NCI-H2107 treated with DMSO at 0.1 percent for 48 hours (cell line): ENCODE data around the gene PRDM5.

Source experiments
- DNase-seq: peaks from one replicate; lab custom pipeline; 2025; ENCODE audit not compliant: unreplicated experiment; lab: John Stamatoyannopoulos, UW

The PRDM5 gene

GRCh38 chr4:120826449-120826848 is 96.1 kb downstream of the PRDM5 start:
- DNase-seq: no peak

- no peak for DNase-seq
These were observed 97.6 kb downstream of the PRDM5 start for GRCh38 chr4:120824946-120825345.

DNA sequence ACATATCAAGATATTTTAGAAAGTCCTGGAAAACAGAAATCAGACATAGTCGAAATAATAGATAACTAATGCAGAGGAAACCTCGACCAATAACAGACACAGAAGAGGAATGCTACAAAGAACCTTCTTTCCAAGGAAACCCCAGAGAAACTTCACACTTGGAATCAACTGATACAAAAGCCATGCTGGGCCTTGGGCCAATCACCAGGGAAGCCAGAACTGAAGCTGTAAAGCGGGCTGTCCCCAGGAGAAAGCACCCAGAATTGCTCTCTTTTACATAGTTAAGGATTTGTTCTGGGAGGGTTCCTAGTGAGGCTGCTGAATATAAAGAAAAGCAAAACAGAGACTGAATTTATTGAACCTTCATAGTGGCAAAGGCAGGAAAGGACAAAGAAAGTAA is 100.5 kb downstream of the PRDM5 start:
- DNase-seq: no peak

DNA sequence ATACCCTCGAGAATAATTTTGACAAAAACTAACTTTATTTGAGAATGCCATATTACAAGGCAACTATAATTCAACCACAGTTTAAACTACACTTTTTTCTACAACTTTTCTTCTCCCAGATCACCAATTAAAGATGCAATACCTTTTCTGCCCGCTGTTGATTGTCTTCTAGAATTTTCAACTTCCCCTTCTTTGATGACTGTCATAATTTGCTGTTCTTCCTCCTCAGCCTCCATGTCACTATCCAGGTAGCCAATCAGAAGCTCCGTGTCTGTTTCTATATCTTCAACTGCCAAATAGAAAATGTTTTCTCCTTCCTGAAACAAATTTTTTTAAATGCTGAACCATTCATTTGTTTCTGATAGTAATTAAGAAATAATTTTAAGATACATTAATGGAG is 101.5 kb downstream of the PRDM5 start:
- DNase-seq: no peak

- no peak for DNase-seq
These were observed 102.6 kb downstream of the PRDM5 start for GRCh38 chr4:120819805-120820437.

- DNase-seq: no peak
These were observed 106.1 kb downstream of the PRDM5 start for GRCh38 chr4:120816296-120816965.

DNA sequence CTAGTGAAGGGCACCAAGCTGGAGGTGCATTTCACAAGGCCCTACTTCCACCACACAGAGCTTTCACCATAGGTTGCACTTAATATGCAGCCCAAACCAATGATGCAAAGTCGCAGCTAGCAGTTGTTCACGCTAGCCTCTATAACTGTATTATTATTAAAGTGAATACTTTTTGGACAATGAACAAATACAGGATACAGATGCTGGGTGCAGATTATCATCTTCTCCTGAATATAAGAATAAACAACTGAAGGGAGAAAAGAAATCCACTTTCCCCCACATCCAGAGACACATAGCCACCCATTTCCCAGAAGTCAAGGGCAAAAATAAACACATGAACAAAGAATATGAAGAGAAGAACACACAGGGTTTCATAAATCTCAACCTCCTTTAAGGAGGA is 107.2 kb downstream of the PRDM5 start:
- no peak for DNase-seq

DNA sequence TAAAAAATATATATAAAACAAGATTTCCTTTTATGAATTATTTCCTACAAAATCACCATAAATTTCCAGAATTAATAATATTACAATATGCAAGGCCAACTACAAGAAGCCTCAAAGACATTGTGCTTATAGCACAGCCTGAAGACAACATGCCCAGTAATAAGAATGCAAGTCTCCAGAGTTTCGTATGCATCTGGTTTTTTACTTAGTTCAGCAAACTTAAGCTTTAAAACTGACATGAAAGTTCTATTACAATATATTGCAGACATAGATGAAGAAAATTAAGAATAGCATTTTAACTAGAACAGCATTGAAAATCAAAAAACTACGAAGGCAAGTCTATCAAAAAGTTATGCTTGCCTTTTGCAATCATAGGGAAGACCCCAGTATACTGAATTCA is 107.6 kb downstream of the PRDM5 start:
- DNase-seq: no peak

GRCh38 chr4:120812216-120812615 is 110.3 kb downstream of the PRDM5 start:
- no peak for DNase-seq

DNA sequence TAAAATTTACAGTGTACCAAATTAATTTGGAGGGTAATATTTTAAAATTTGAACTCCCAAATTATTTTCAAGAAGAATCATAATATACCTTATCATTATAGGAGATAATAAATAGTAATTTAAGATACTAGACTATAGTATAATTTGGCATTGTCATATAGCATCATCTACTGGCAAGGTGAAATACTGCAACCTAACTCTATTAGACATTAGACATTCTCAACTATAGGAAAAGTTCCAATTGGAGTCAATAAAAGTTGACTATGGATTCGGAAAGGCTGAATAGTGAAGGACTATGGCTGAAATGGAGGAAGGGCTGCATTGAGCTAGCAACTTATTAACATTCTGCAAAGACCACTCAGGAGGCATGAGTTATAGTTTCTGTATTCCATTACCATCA is 113.0 kb downstream of the PRDM5 start:
- DNase-seq: no peak

- no peak for DNase-seq
These were observed 113.9 kb downstream of the PRDM5 start for GRCh38 chr4:120808475-120809141.

GRCh38 chr4:120801137-120801758 is 121.3 kb downstream of the PRDM5 start:
- DNase-seq: no peak

DNA sequence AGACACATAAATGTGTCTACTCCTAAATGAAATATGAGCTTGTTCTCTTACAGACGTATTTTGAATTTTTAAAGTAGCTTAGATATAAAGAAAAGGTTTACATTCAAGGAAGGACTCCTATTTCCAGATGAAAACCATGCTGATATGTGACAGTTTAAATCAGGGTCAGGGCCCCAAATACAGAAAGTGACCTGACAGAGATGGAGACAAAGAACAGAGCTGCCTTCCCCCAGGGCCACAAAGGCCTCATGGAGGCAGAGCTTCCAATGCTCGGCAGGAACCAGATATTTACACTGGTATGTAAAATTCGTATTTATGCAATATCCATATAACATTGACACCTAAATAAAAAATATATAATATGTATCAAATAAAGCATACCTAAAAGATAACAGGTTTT is 124.0 kb downstream of the PRDM5 start:
- DNase-seq: no peak

DNA sequence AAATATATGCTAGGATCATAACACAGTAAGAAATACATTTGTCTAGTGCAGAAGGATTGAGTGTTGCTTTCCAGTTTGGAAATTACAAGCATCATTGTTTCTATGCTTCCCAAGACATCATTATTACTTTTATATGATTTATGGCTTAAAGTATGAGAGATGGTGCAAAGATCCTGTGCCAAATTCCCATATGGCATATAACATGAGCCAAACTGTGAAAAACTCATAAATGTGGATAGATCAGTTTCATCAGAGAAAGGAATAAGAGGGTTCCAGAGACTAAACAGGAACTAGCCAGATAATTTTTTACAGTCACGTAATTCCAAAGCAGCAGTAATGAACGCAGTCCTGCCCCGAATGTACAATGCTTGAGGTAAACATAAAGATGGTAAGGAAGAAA is 126.3 kb downstream of the PRDM5 start:
- DNase-seq: no peak

GRCh38 chr4:120785202-120785601 is 137.3 kb downstream of the PRDM5 start:
- no peak for DNase-seq

- DNase-seq: no peak
These were observed 145.1 kb downstream of the PRDM5 start for GRCh38 chr4:120777459-120777858.

DNA sequence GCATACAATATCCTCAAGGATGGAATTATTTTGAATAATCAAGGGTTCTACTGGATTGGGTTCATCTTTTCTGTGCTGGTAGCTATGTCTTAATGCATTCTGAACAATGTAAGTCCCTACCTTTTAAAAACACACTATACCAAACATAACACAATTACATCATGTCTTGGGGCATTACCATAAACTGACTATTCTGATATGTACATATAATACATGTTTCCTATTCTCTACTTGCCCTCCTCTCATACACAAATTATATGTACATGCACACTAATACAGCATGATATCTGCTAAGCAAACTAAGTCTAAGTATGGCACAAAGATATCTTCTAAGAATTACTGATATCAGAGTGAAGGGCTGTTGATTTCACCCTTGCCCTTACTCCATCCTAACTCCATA is 147.1 kb downstream of the PRDM5 start:
- DNase-seq: no peak

DNA sequence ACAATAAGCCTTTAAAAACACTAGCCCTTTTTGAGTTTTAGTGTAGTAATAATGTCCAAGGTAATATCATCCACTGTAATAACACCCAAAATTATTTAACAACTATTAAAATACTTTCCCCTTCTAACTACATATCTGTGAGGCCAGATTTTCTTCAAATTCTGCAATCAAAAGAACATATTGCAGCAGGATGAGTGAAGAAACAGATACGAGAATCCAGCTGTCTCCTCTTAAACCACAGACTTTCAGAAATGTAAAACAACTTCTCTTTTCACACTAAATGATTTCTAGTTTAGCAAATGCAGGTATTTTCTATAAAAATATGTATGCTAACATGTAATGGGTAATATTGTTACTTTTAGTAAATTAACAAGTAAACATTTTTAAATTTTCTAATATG is 148.9 kb downstream of the PRDM5 start:
- DNase-seq: no peak

GRCh38 chr4:120771907-120772306 is 150.6 kb downstream of the PRDM5 start:
- DNase-seq: no peak

- no peak for DNase-seq
These were observed 151.6 kb downstream of the PRDM5 start for GRCh38 chr4:120770897-120771296.

DNA sequence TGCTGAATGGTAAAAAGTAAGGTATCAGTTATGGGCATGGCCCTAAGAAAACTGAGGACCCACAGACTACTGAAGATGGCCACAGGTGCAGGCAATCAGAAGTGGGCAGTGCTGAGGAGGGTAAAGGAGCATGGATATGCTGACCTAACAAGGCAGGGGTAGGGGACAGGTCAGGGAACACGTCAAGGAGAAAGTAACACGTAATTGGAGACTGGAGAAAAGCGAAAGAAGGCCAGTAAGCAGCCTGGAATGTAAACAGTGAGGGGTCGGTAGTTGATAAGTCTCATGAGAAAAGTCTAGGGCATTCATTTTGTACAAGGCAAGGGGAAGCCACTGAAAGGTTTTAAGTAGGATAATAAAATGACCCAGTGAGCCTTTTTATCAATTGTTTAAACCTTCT is 153.3 kb downstream of the PRDM5 start:
- DNase-seq: no peak

DNA sequence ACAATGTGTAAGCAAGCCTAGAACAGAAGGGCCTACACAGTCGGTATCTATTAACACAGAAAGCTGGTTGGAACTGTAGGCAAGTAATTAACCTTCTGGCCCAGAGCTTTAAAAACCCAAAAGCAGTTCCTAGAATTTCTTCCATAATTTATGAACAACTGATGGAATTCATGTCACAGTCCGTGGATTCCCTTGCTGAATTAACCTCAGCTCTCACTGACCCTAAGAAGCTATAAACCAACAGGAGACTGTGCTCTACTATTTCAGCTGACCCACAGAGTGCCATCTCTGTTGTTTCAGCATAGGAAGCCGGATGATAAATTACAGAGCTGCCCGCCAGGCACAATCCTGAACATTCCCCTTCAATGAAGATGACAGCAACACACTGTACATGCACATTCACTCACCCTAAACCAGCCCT is 157.3 kb downstream of the PRDM5 start:
- no peak for DNase-seq
